ENCODE measurements around the gene COA3. TPM values are rescaled to one million over a fixed set of nuclear protein-coding genes. Genes with fewer than 3 reads are reported as not detected.

Gene COA3
- total RNA-seq, 1 donor from 2014 or later, result 31.8 TPM

DNA sequence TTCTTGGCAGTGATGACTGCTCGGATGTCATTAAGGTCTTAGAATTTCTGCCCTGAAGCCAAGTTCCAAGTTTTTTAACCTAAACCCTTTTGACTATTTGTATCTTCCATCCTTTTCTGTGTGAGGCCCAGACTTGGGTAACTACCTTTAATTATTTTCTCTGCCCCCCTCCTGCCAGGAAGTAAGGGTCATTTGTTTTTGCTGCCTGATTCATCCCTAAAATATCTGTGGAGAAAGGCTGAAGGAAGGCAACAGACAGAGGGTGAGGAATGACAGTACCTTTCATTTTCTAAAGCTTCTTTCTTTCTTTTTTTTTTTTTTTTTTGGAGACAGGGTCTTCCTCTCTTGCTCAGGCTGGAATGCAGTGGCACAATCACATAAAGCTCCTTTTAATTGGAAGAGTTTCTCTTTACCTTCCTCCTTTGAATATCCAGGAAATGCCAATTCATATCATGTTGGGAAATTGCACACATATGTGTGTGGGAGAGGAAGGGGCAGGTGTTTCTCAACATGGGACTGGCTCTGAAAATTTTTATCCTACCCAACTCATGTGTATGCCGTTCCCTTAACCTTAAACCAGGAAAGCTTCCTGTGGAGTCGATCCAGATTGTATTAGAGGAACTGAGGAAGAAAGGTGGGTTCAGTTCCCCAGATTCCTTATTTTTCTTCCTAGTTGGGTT lies 24.3 kb downstream of the COA3 start:
- H3K27ac ChIP-seq (ENCODE audit: low read depth, low read length), result peak overlapping the region; percentile 95
- Mint-ChIP-seq H3K27me3 (ENCODE audit: low read depth, unreplicated experiment) (no peaks in the 10 kb centered on the region), H3K9me3 (ENCODE audit: unreplicated experiment) (no peaks in the 10 kb centered on the region), H3K4me3 (ENCODE audit: unreplicated experiment) (peak overlapping the region; percentile 96), H3K27ac (ENCODE audit: unreplicated experiment) (peak overlapping the region; percentile 98), H3K36me3 (ENCODE audit: low read depth, unreplicated experiment) (no peaks in the 10 kb centered on the region), H3K4me1 (ENCODE audit: low read depth, unreplicated experiment) (peaks cover 43% of the 10 kb centered on the region)
- peak overlapping the region; percentile 92 for H3K4me3 ChIP-seq (ENCODE audit: insufficient read depth, low read depth, low read length)
- peak overlapping the region; percentile 94 for H2AFZ ChIP-seq (ENCODE audit: low read depth, low read length)
- peak overlapping the region; percentile 98 for H3K4me2 ChIP-seq (ENCODE audit: low read length)
- H3K9ac ChIP-seq (ENCODE audit: low read length), result peak overlapping the region; percentile 96
- H4K20me1 ChIP-seq (ENCODE audit: insufficient read depth, low read length), result no peaks in the 10 kb centered on the region
- DNase-seq (ENCODE audit: low read depth) (peak; percentile 62), FAIRE-seq (no peak)
- no peaks in the 10 kb centered on the region for H3K9me3 ChIP-seq (ENCODE audit: insufficient read depth, low read depth, low read length)
- TF ChIP-seq, protein P1, sequence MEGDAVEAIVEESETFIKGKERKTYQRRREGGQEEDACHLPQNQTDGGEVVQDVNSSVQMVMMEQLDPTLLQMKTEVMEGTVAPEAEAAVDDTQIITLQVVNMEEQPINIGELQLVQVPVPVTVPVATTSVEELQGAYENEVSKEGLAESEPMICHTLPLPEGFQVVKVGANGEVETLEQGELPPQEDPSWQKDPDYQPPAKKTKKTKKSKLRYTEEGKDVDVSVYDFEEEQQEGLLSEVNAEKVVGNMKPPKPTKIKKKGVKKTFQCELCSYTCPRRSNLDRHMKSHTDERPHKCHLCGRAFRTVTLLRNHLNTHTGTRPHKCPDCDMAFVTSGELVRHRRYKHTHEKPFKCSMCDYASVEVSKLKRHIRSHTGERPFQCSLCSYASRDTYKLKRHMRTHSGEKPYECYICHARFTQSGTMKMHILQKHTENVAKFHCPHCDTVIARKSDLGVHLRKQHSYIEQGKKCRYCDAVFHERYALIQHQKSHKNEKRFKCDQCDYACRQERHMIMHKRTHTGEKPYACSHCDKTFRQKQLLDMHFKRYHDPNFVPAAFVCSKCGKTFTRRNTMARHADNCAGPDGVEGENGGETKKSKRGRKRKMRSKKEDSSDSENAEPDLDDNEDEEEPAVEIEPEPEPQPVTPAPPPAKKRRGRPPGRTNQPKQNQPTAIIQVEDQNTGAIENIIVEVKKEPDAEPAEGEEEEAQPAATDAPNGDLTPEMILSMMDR (IDR thresholded peaks at IDR 0.05; ENCODE audit: insufficient read depth, low read depth, low read length), result no peak
- TF ChIP-seq EZH2 (IDR thresholded peaks at IDR 0.05; ENCODE audit: insufficient read depth, low read length), result no peak
- H3K79me2 ChIP-seq (ENCODE audit: insufficient read depth, low read length), result peaks cover 5% of the 10 kb centered on the region
- peaks cover 3% of the 10 kb centered on the region for H3K36me3 ChIP-seq (ENCODE audit: insufficient read depth, low read length)
- no peaks in the 10 kb centered on the region for H3K27me3 ChIP-seq (ENCODE audit: insufficient read depth, low read length)
- H3K4me1 ChIP-seq (ENCODE audit: insufficient read depth, low read length), result peaks cover 42% of the 10 kb centered on the region

DNA sequence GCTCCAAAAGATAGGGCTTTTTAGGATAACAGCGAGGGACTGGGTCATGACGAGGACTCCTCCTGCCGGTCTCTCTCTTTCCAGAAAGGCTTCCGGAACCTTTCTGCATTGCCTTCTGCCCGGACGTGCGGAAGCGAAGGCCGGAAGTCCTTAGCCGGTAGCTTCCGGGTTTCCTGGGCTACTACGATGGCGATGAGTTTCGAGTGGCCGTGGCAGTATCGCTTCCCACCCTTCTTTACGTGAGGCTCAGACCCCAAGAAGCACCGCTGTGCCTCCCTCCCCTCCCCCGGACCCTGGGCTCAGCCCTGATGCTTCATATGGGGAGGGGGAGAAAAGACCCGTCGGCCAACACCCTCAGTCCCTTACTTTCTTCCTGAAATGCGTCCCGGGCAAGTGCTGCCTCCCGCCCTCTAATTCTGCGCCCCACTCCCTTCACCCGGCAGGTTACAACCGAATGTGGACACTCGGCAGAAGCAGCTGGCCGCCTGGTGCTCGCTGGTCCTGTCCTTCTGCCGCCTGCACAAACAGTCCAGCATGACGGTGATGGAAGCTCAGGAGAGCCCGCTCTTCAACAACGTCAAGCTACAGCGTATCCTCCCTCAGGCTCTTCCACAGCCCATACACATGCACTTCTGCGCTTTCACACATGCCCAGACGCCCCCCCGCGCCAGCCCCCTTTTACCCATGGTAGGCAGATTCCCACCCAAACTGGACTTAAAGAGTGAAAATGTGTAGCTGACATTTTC lies 25.0 kb downstream of the COA3 start, which contains the start of gene VPS25:
VPS25 (plus strand) TSS at position 160 of the 746 bp plus-strand sequence; CDS start at position 187, 27 bp downstream.
- FAIRE-seq (no peak), DNase-seq (ENCODE audit: low read depth) (peak; percentile 78)
- H3K9me3 Mint-ChIP-seq (ENCODE audit: unreplicated experiment), result no peaks in the 10 kb centered on the region
- Histone ChIP-seq H3K27me3 (ENCODE audit: insufficient read depth, low read length) (no peaks in the 10 kb centered on the region), H3K27ac (ENCODE audit: low read depth, low read length) (peak within 1 kb of the TSS; percentile 95), H3K79me2 (ENCODE audit: insufficient read depth, low read length) (peaks cover 5% of the 10 kb centered on the region), H3K4me2 (ENCODE audit: low read length) (peak within 1 kb of the TSS; percentile 98), H3K9ac (ENCODE audit: low read length) (peak within 1 kb of the TSS; percentile 96), H3K4me1 (ENCODE audit: insufficient read depth, low read length) (peaks cover 42% of the 10 kb centered on the region), H3K36me3 (ENCODE audit: insufficient read depth, low read length) (no peaks in the 10 kb centered on the region), H2AFZ (ENCODE audit: low read depth, low read length) (peak within 1 kb of the TSS; percentile 94), H3K4me3 (ENCODE audit: insufficient read depth, low read depth, low read length) (peak within 1 kb of the TSS; percentile 92), H4K20me1 (ENCODE audit: insufficient read depth, low read length) (no peaks in the 10 kb centered on the region), H3K9me3 (ENCODE audit: insufficient read depth, low read depth, low read length) (no peaks in the 10 kb centered on the region)
- peak within 1 kb of the TSS; percentile 98 for H3K27ac Mint-ChIP-seq (ENCODE audit: unreplicated experiment)
- peak within 1 kb of the TSS; percentile 96 for H3K4me3 Mint-ChIP-seq (ENCODE audit: unreplicated experiment)
- no peak for TF ChIP-seq EZH2 (IDR thresholded peaks at IDR 0.05; ENCODE audit: insufficient read depth, low read length)
- TF ChIP-seq, protein P1 (IDR thresholded peaks at IDR 0.05; ENCODE audit: insufficient read depth, low read depth, low read length), result no peak
- H3K4me1 Mint-ChIP-seq (ENCODE audit: low read depth, unreplicated experiment), result peaks cover 42% of the 10 kb centered on the region
- no peaks in the 10 kb centered on the region for H3K27me3 Mint-ChIP-seq (ENCODE audit: low read depth, unreplicated experiment)
- H3K36me3 Mint-ChIP-seq (ENCODE audit: low read depth, unreplicated experiment), result no peaks in the 10 kb centered on the region

All from astrocyte (in vitro differentiated cells and primary cell).